ENCODE results near the gene PRKACA.

Gene PRKACA

DNA sequence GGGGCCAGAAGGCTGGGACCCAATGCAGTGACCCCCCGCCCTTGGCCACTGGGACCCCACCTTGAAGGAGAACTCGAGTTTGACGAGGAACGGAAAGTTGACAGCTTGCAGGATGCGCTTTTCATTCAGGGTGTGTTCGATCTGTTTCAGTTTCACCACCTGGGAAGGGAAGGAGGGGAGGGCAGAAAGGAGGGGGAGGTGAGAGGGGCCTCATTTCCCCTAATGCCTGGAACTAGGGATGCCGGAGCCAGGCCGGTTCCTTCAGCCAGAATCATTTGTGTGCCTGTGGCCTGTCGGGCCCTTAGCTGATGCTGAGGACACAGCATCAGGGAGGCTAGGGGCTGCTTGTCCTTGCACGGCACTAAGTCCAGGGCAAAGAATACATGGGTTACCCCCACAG is 14.8 kb downstream of the PRKACA start:
- H3K79me2 ChIP-seq (ENCODE audit: low read length) = no peaks in the 10 kb centered on the region
- no peak overlapping the region for H2AFZ ChIP-seq (ENCODE audit: low read depth, low read length)
- no peak overlapping the region for H3K27ac ChIP-seq (ENCODE audit: low read length)
- H4K20me1 ChIP-seq (ENCODE audit: insufficient read depth, low read length) = no peaks in the 10 kb centered on the region
- no peaks in the 10 kb centered on the region for H3K27me3 ChIP-seq (ENCODE audit: low read depth, low read length)
- no peak overlapping the region for H3K4me3 ChIP-seq (ENCODE audit: low read length)
- no peaks in the 10 kb centered on the region for H3K4me1 ChIP-seq (ENCODE audit: low read length)
- no peak overlapping the region for H3K4me2 ChIP-seq (ENCODE audit: low read length)
- TF ChIP-seq, protein P1, sequence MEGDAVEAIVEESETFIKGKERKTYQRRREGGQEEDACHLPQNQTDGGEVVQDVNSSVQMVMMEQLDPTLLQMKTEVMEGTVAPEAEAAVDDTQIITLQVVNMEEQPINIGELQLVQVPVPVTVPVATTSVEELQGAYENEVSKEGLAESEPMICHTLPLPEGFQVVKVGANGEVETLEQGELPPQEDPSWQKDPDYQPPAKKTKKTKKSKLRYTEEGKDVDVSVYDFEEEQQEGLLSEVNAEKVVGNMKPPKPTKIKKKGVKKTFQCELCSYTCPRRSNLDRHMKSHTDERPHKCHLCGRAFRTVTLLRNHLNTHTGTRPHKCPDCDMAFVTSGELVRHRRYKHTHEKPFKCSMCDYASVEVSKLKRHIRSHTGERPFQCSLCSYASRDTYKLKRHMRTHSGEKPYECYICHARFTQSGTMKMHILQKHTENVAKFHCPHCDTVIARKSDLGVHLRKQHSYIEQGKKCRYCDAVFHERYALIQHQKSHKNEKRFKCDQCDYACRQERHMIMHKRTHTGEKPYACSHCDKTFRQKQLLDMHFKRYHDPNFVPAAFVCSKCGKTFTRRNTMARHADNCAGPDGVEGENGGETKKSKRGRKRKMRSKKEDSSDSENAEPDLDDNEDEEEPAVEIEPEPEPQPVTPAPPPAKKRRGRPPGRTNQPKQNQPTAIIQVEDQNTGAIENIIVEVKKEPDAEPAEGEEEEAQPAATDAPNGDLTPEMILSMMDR (IDR thresholded peaks at IDR 0.05; ENCODE audit: low read depth, low read length) = no peak
- TF ChIP-seq EZH2phosphoT487 (IDR thresholded peaks at IDR 0.05; ENCODE audit: low read depth) = no peak
- H3K36me3 ChIP-seq (replicated peaks; ENCODE audit: low read depth, low read length) = peaks cover 12% of the 10 kb centered on the region
- no peak overlapping the region for H3K9ac ChIP-seq (ENCODE audit: low read length)
- no peaks in the 10 kb centered on the region for H3K9me3 ChIP-seq (ENCODE audit: insufficient read depth, low read length)

DNA sequence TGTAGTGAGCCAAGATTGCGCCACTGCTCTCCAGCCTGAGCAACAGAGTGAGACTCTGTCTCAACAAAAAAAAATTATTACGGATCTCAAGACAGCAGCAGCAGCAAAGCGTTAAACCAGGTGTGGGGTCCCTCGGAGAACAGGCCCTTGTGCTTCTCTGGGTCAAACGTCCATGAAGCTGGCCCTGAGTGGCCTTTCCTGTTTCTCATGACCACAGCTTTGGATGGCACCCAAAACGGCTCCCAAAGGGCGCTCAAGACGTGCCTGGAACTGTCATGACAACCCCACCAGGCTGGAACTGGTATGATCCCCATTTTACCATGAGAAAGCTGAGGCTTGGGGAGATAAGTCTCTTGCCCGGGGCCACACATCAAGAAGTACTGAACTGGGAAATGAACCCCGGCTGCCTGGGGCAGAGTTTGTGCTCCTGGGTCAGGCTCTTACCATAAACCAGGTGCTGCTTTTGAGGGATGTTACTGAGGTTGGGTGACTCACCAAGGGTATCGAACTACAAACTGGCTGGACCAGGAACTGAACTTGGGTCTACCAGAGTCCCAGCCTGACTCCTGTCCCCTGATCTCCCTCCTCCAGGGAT is 15.4 kb downstream of the PRKACA start:
- H3K27ac ChIP-seq (ENCODE audit: low read length) = no peak overlapping the region
- no peak overlapping the region for H2AFZ ChIP-seq (ENCODE audit: low read depth, low read length)
- no peaks in the 10 kb centered on the region for H3K79me2 ChIP-seq (ENCODE audit: low read length)
- no peaks in the 10 kb centered on the region for H3K9me3 ChIP-seq (ENCODE audit: insufficient read depth, low read length)
- no peaks in the 10 kb centered on the region for H3K4me1 ChIP-seq (ENCODE audit: low read length)
- no peaks in the 10 kb centered on the region for H4K20me1 ChIP-seq (ENCODE audit: insufficient read depth, low read length)
- H3K4me2 ChIP-seq (ENCODE audit: low read length) = no peak overlapping the region
- no peak overlapping the region for H3K4me3 ChIP-seq (ENCODE audit: low read length)
- TF ChIP-seq, protein P1 (IDR thresholded peaks at IDR 0.05; ENCODE audit: low read depth, low read length) = no peak
- TF ChIP-seq EZH2phosphoT487 (IDR thresholded peaks at IDR 0.05; ENCODE audit: low read depth) = no peak
- H3K36me3 ChIP-seq (replicated peaks; ENCODE audit: low read depth, low read length) = peaks cover 12% of the 10 kb centered on the region
- H3K9ac ChIP-seq (ENCODE audit: low read length) = no peak overlapping the region
- H3K27me3 ChIP-seq (ENCODE audit: low read depth, low read length) = no peaks in the 10 kb centered on the region

- Histone ChIP-seq H3K27ac (ENCODE audit: low read length) (no peak overlapping the region), H3K9ac (ENCODE audit: low read length) (no peak overlapping the region), H3K27me3 (ENCODE audit: low read depth, low read length) (no peaks in the 10 kb centered on the region), H3K4me2 (ENCODE audit: low read length) (no peak overlapping the region), H4K20me1 (ENCODE audit: insufficient read depth, low read length) (no peaks in the 10 kb centered on the region), H3K4me3 (ENCODE audit: low read length) (no peak overlapping the region), H3K4me1 (ENCODE audit: low read length) (no peaks in the 10 kb centered on the region), H2AFZ (ENCODE audit: low read depth, low read length) (no peak overlapping the region), H3K9me3 (ENCODE audit: insufficient read depth, low read length) (no peaks in the 10 kb centered on the region), H3K79me2 (ENCODE audit: low read length) (no peaks in the 10 kb centered on the region), H3K36me3 (replicated peaks; ENCODE audit: low read depth, low read length) (peaks cover 12% of the 10 kb centered on the region)
- no peak for TF ChIP-seq EZH2phosphoT487 (IDR thresholded peaks at IDR 0.05; ENCODE audit: low read depth)
- TF ChIP-seq, protein P1 (IDR thresholded peaks at IDR 0.05; ENCODE audit: low read depth, low read length) = no peak
These were observed 16.5 kb downstream of the PRKACA start for GRCh38 chr19:14101003-14101545.

DNA sequence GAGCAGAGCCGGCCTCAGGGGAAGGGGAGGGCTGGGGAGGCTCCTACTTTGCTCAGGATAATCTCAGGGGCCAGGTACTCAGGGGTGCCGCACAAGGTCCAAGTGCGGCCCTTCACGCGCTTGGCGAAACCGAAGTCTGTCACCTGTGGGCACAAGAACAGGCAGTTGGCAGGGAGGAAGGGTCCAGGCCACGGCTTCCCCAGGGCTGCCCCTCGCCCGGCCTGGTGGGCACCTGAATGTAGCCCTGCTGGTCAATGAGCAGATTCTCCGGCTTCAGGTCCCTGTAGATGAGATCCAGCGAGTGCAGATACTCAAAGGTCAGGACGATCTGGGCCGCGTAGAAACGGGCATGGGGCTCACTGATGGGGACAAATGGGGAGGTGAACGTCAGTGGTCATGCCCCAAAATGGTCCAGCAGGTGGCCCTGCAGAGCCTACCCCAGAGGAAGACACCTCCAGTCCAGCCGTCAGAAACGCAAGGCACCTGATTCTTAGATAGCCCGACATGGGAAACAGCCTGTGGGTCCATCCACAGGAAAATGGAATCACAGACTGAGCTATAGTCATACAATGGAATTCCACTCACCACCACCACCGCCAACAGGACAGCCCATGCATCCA is 19.9 kb downstream of the PRKACA start:
- H3K4me1 ChIP-seq (ENCODE audit: low read length) = no peaks in the 10 kb centered on the region
- no peaks in the 10 kb centered on the region for H3K27me3 ChIP-seq (ENCODE audit: low read depth, low read length)
- no peak overlapping the region for H3K27ac ChIP-seq (ENCODE audit: low read length)
- H3K79me2 ChIP-seq (ENCODE audit: low read length) = no peaks in the 10 kb centered on the region
- no peaks in the 10 kb centered on the region for H4K20me1 ChIP-seq (ENCODE audit: insufficient read depth, low read length)
- H2AFZ ChIP-seq (ENCODE audit: low read depth, low read length) = no peak overlapping the region
- H3K4me3 ChIP-seq (ENCODE audit: low read length) = no peak overlapping the region
- no peak overlapping the region for H3K4me2 ChIP-seq (ENCODE audit: low read length)
- peaks cover 18% of the 10 kb centered on the region for H3K36me3 ChIP-seq (replicated peaks; ENCODE audit: low read depth, low read length)
- no peak for TF ChIP-seq EZH2phosphoT487 (IDR thresholded peaks at IDR 0.05; ENCODE audit: low read depth)
- TF ChIP-seq, protein P1 (IDR thresholded peaks at IDR 0.05; ENCODE audit: low read depth, low read length) = 0 out of 2 replicates have a peak, but pooled peaks have one; percentile 7
- no peak overlapping the region for H3K9ac ChIP-seq (ENCODE audit: low read length)
- H3K9me3 ChIP-seq (ENCODE audit: insufficient read depth, low read length) = peaks cover 7% of the 10 kb centered on the region; the same call in 1 of the 2 replicates
